GM12878 (cell line): ENCODE results near the gene TRA2B. TPM values are rescaled to one million over a fixed set of nuclear protein-coding genes. Genes with fewer than 3 reads are reported as not detected.

Experiments used
- ATAC-seq: fragments of 200-7000 bp; cut with Tn5 transposase; 3 replicates; pipeline ENCODE4 v1.9.1; 2020; ENCODE audit warnings: mild to moderate bottlenecking, moderate library complexity
- BruUV-seq: library from RNA; stranded (reverse); fragments of 400-500 nt; replicated peaks from 2 replicates; lab custom pipeline; 2021; lab: Mats Ljungman, UMichigan
- CTCF ChIA-PET: fragments of 300-600 bp; sonication (Branson Sonifier 250); formaldehyde crosslinking; extraction: SDS; loops from one replicate; lab custom pipeline; 2021; ENCODE audit warnings: inconsistent platforms; lab: Yijun Ruan, JAX
- POLR2A ChIA-PET: fragments of 350-600 bp; formaldehyde crosslinking; extraction: SDS; loops from one replicate; lab custom pipeline; 2021; ENCODE audit warnings: inconsistent platforms; lab: Charles Lee
- RAD21 ChIA-PET: fragments of 300-600 bp; sonication (Branson Sonifier 250); formaldehyde crosslinking; loops from one replicate; lab custom pipeline; 2023; ENCODE audit warnings: antibody characterized with exemption; ENCODE audit not compliant: unreplicated experiment; lab: Charles Lee
- SMC1A ChIA-PET: fragments of 300-600 bp; sonication (Branson Sonifier 250); formaldehyde crosslinking; loops from one replicate; lab custom pipeline; 2023; ENCODE audit not compliant: unreplicated experiment, uncharacterized antibody; lab: Charles Lee
- DNase-seq: peaks from one replicate; pipeline ENCODE4 v3.0.0-alpha.2; 2011; ENCODE audit warnings: low read depth, low spot score
- FAIRE-seq: peaks from 3 replicates; lab custom pipeline; 2011; peaks lifted over from hg19 to GRCh38; lab: Jason Lieb, UNC
- H2AFZ ChIP-seq: 2 replicates; pipeline ENCODE4 v1.6.0; 2011; ENCODE audit warnings: low read depth, low read length, control low read depth; ENCODE audit not compliant: control insufficient read depth
- H3K27ac ChIP-seq: 2 replicates; pipeline ENCODE4 v1.5.1; 2011; ENCODE audit warnings: control low read depth; ENCODE audit not compliant: control insufficient read depth, insufficient read depth
- H3K27me3 ChIP-seq, 2 experiments: replicated peaks in 1 of 2; 2 replicates each; pipeline versions ENCODE4 v1.6.0 to v1.6.1; 2011; ENCODE audit warnings: low read length in 1 of 2; ENCODE audit not compliant: control insufficient read depth in 2 of 2, insufficient read depth in 2 of 2
- H3K36me3 ChIP-seq, 2 experiments: 2 replicates each; pipeline ENCODE4 v1.5.1; 2011; ENCODE audit warnings: low read length in 1 of 2; ENCODE audit not compliant: control insufficient read depth in 2 of 2, insufficient read depth in 2 of 2
- H3K4me1 ChIP-seq: 2 replicates; pipeline ENCODE4 v1.6.1; 2011; ENCODE audit warnings: mild to moderate bottlenecking, low read length, moderate library complexity, mixed read lengths; ENCODE audit not compliant: control insufficient read depth, insufficient read depth
- H3K4me2 ChIP-seq: 2 replicates; pipeline ENCODE4 v1.6.0; 2011; ENCODE audit warnings: control low read depth; ENCODE audit not compliant: control insufficient read depth, insufficient read depth
- H3K4me3 ChIP-seq: fragments of 200-600 bp; sonication (generic); 2 replicates; pipeline ENCODE4 v1.5.1; 2016
- H3K79me2 ChIP-seq: 2 replicates; pipeline ENCODE4 v1.6.0; 2011; ENCODE audit warnings: low read length; ENCODE audit not compliant: control insufficient read depth, insufficient read depth
- H3K9ac ChIP-seq: 2 replicates; pipeline ENCODE4 v1.8.0; 2011; ENCODE audit warnings: low read length, control low read depth, mixed read lengths; ENCODE audit not compliant: control insufficient read depth, insufficient read depth
- H3K9me3 ChIP-seq: replicated peaks from 3 replicates; pipeline ENCODE4 v1.5.1; 2011; ENCODE audit warnings: mild to moderate bottlenecking, low read length; ENCODE audit not compliant: control insufficient read depth, insufficient read depth
- H4K20me1 ChIP-seq: 2 replicates; pipeline ENCODE4 v1.6.0; 2011; ENCODE audit not compliant: control insufficient read depth, insufficient read depth
- CHD4 ChIP-seq: fragments of 200-600 bp; sonication (generic); IDR thresholded peaks from 2 replicates; pipeline ENCODE4 v1.6.1; 2016; ENCODE audit warnings: mild to moderate bottlenecking
- E4F1 ChIP-seq: fragments of 450-650 bp; IDR thresholded peaks from 2 replicates; pipeline ENCODE4 v1.6.1; 2018; ENCODE audit warnings: borderline replicate concordance, mild to moderate bottlenecking; ENCODE audit not compliant: partially characterized antibody
- EED ChIP-seq: sonication (generic); IDR thresholded peaks from 2 replicates; pipeline ENCODE4 v1.6.1; 2016; ENCODE audit warnings: antibody characterized with exemption, low read depth
- ESRRA ChIP-seq: IDR thresholded peaks from 2 replicates; pipeline ENCODE4 v1.6.1; 2012; ENCODE audit warnings: mild to moderate bottlenecking, low read length, improper control_type of control experiment
- IKZF1 ChIP-seq: fragments of 450-650 bp; conservative IDR thresholded peaks from 2 replicates; pipeline ENCODE4 v1.6.1; 2017; ENCODE audit warnings: antibody characterized with exemption, mild to moderate bottlenecking
- JUNB ChIP-seq: IDR thresholded peaks from 2 replicates; pipeline ENCODE4 v1.6.1; 2016; ENCODE audit warnings: antibody characterized with exemption, mild to moderate bottlenecking
- MLLT1 ChIP-seq: fragments of 450-650 bp; IDR thresholded peaks from 2 replicates; pipeline ENCODE4 v1.6.1; 2016; ENCODE audit warnings: mild to moderate bottlenecking
- PML ChIP-seq: IDR thresholded peaks from 2 replicates; pipeline ENCODE4 v1.6.1; 2012; ENCODE audit warnings: low read length, inconsistent platforms
- POLR2AphosphoS5 ChIP-seq: IDR thresholded peaks from 2 replicates; pipeline ENCODE4 v1.6.1; 2011; ENCODE audit warnings: mild to moderate bottlenecking, low read length, inconsistent platforms
- SMARCA5 ChIP-seq: fragments of 450-650 bp; IDR thresholded peaks from 2 replicates; pipeline ENCODE4 v1.6.1; 2017; ENCODE audit warnings: mild to moderate bottlenecking
- USF2 ChIP-seq: IDR thresholded peaks from 2 replicates; pipeline ENCODE4 v1.6.1; 2011; ENCODE audit warnings: low read depth, low read length, improper control_type of control experiment, borderline replicate concordance
- ZNF24 ChIP-seq: fragments of 450-650 bp; IDR thresholded peaks from 2 replicates; pipeline ENCODE4 v1.6.1; 2017; ENCODE audit warnings: antibody characterized with exemption, mild to moderate bottlenecking
- ZNF274 ChIP-seq: IDR thresholded peaks from one replicate; pipeline ENCODE4 v1.8.0; 2011; ENCODE audit not compliant: insufficient read length, insufficient read depth
- ZNF687 ChIP-seq: fragments of 450-650 bp; IDR thresholded peaks from 2 replicates; pipeline ENCODE4 v1.6.1; 2017; ENCODE audit warnings: mild to moderate bottlenecking, moderate library complexity
- WGBS: methylation state at CpG from one replicate; pipeline ENCODE4 v1.1.6; 2016; ENCODE audit warnings: low lambda C conversion rate; ENCODE audit not compliant: insufficient replicate concordance, insufficient coverage; ENCODE audit errors: missing lambda C conversion rate; 5-methylcytosine and 5-hydroxymethylcytosine counted together
- in situ Hi-C: fragments of 300-500 bp; cut with MboI; formaldehyde crosslinking; loops from 9 replicates; pipeline ENCODE4 v1.14.3; 2018; ENCODE audit warnings: mixed read lengths
- intact Hi-C: fragments of 100-400 bp; cut with micrococcal nuclease; formaldehyde crosslinking; loops from one replicate; pipeline ENCODE4 v1.14.2; 2022; ENCODE audit not compliant: unreplicated experiment
- polyA plus RNA-seq, 11 experiments: library from polyadenylated mRNA; depleted of rRNA in 4 of 11; unstranded in 6 of 11; stranded (reverse) in 5 of 11; fragments of >200 nt; fragmentation: Nextera tagmentation in 4 of 11; fragmentation: Illumina TruSeq in 1 of 11; extraction: Ambion mirVana in 4 of 11; extraction: Trizol in 1 of 11; gene quantifications; 1 replicate in 1 of 11; 2 replicates in 10 of 11; pipeline versions ENCODE4 v1.2.1 to v1.2.3, GENCODE V29; 2011 to 2016; ENCODE audit warnings: inconsistent platforms in 2 of 11, missing spikeins in 2 of 11, low read depth in 1 of 11
- total RNA-seq, 4 experiments: library from RNA; depleted of rRNA in 3 of 4; stranded (reverse); fragments of >200 nt in 3 of 4; fragmentation: Illumina TruSeq in 1 of 4; extraction: Trizol in 1 of 4; gene quantifications; 2 replicates each; pipeline versions ENCODE4 v1.2.1 to v1.2.3, GENCODE V29; 2013 to 2021

TRA2B gene
- total and polyA plus RNA-seq, 10 of the 15 experiments (the other 5 are each of a cell fraction or from before 2014, with no cell fraction given) = 130 to 317 (median 278) TPM

DNA sequence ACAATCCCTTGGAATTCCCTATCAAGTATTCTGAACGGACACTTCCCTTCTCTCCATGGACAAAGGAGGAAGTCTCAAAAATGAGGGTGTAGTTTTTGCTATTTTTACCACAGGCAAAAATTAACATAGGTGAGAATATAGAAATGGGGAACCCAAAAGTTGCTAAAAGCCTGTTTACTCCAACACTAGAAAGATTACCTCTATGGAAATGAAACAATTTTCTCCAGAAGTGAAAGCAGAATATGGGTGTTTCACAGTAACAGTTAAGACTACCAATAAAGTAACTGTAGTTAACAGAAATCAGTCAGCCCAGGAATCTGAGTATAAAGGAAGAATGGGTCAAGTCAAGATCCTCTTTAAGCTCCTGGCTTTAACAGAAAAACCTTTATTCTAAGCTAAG is 9.3 kb downstream of the TRA2B start:
- WGBS = 4% methylated on average over 1 of the region's 1 CpG
- H3K9me3 ChIP-seq = no peaks in the 10 kb centered on the region
- peak overlapping the region; percentile 77 for H3K4me2 ChIP-seq
- in situ Hi-C loops = loop anchor here (25.0 kb wide), 1 partner anchor 859 kb away; the partner anchor contains the start of gene EIF4A2
- TF ChIP-seq IKZF1 = no peak
- no peak for TF ChIP-seq MLLT1
- no peak for TF ChIP-seq ZNF274
- TF ChIP-seq E4F1 = no peak
- TF ChIP-seq ZNF687 = no peak
- TF ChIP-seq PML = no peak
- no peak for TF ChIP-seq CHD4
- TF ChIP-seq JUNB = no peak
- TF ChIP-seq EED = no peak
- no peak for TF ChIP-seq POLR2AphosphoS5
- no peak for TF ChIP-seq ESRRA
- no peak for TF ChIP-seq SMARCA5
- no peak for TF ChIP-seq ZNF24
- no peak for TF ChIP-seq USF2
- BruUV-seq = no TSS peak
- peaks cover 39% of the 10 kb centered on the region for H4K20me1 ChIP-seq
- no peak overlapping the region for H3K9ac ChIP-seq
- H3K4me3 ChIP-seq = peak overlapping the region; percentile 59
- H3K27me3 ChIP-seq = no peaks in the 10 kb centered on the region
- ATAC-seq = peak; percentile 22
- H3K79me2 ChIP-seq = peaks cover 100% of the 10 kb centered on the region
- ChIA-PET SMC1A (interaction anchor here (1.0 to 3.7 kb wide), 3 partner anchors 8 to 15 kb away, joined by 4 to 20 read pairs (median 11); no protein-coding TSS in a partner anchor), POLR2A (interaction anchor here (1.0 to 1.9 kb wide), 4 partner anchors 7 to 16 kb away, joined by 3 to 12 read pairs (median 7); partner anchors contain the start of gene TRA2B), RAD21 (interaction anchor here (0.7 kb wide), 1 partner anchor 337 kb away, joined by 4 read pairs; no protein-coding TSS in a partner anchor), CTCF (interaction anchor here (1.3 to 9.3 kb wide), 4 partner anchors 8 to 688 kb away, joined by 3 to 87 read pairs (median 6); partner anchors contain the start of gene TRA2B)
- no peak overlapping the region for H2AFZ ChIP-seq
- peak; percentile 47 for FAIRE-seq
- DNase-seq = no peak
- intact Hi-C loops = no loop called here
- peak overlapping the region; percentile 20; the same call in 1 of the 2 replicates for H3K27ac ChIP-seq
- H3K36me3 ChIP-seq = peaks cover 10 to 42% of the 10 kb centered on the region in 2 experiments
- peaks cover 23% of the 10 kb centered on the region for H3K4me1 ChIP-seq
